HG03025 (cell line): Measurements from ENCODE around the gene WRAP53.
A peak's percentile ranks its signal among the peaks of the same experiment; 100 is the strongest.

Source experiments
- ATAC-seq: cut with Tn5 transposase; IDR thresholded peaks from one replicate; pipeline ENCODE4 v1.9.1; 2021; ENCODE audit warnings: mild to moderate bottlenecking, moderate library complexity; ENCODE audit not compliant: unreplicated experiment, low FRiP score

Gene WRAP53

GRCh38 chr17:7677388-7678067 is 10.7 kb upstream of the WRAP53 start:
- ATAC-seq, result no peak

- no peak for ATAC-seq
These were observed 3.3 kb upstream of the WRAP53 start for GRCh38 chr17:7684851-7685532.

- peak; percentile 32 for ATAC-seq
These were observed 2.6 kb upstream of the WRAP53 start for GRCh38 chr17:7685533-7686221.

- peak; percentile 51 for ATAC-seq
These were observed 1.8 kb upstream of the WRAP53 start for GRCh38 chr17:7686222-7687071.

- no peak for ATAC-seq
These were observed 987 bp upstream of the WRAP53 start, which contains the start of gene TP53 for GRCh38 chr17:7687072-7687907. Gene TP53 (minus strand): TSS chr17:7687490. CDS start chr17:7676594, 10,896 bp downstream.

- ATAC-seq, result no peak
These were observed 585 bp downstream of the WRAP53 start for GRCh38 chr17:7688808-7689316.

- no peak for ATAC-seq
These were observed 7.3 kb downstream of the WRAP53 start for GRCh38 chr17:7695586-7695985.

- ATAC-seq, result no peak
These were observed 9.7 kb downstream of the WRAP53 start for GRCh38 chr17:7697828-7698588.

- no peak for ATAC-seq
These were observed 12.2 kb downstream of the WRAP53 start for GRCh38 chr17:7700510-7700909.

GRCh38 chr17:7701681-7702080 is 13.4 kb downstream of the WRAP53 start:
- no peak for ATAC-seq

GRCh38 chr17:7702776-7703175 is 14.5 kb downstream of the WRAP53 start:
- no peak for ATAC-seq

GRCh38 chr17:7703584-7704479 is 15.6 kb downstream of the WRAP53 start:
- no peak for ATAC-seq

GRCh38 chr17:7704601-7705268 is 16.5 kb downstream of the WRAP53 start, which contains the start of gene EFNB3:
Gene EFNB3 (plus strand): TSS chr17:7705202. CDS start chr17:7705599, 397 bp downstream.
- no peak for ATAC-seq

- ATAC-seq, result no peak
These were observed 17.3 kb downstream of the WRAP53 start for GRCh38 chr17:7705269-7706255.

GRCh38 chr17:7706631-7707354 is 18.5 kb downstream of the WRAP53 start:
- ATAC-seq, result no peak
